CD4-positive, alpha-beta T cell (primary cell): ENCODE data around the gene PODN. TPM values are rescaled to one million over a fixed set of nuclear protein-coding genes. Genes with fewer than 3 reads are reported as not detected.

Experiments used
- ATAC-seq: fragments of 200-7000 bp; cut with Tn5 transposase; one replicate; pipeline ENCODE4 v1.10.0; 2022; ENCODE audit warnings: mild to moderate bottlenecking; ENCODE audit not compliant: poor library complexity
- CTCF ChIA-PET: fragments of 350-600 bp; sonication (Branson Sonifier 250); formaldehyde crosslinking; loops from one replicate; lab custom pipeline; 2021; ENCODE audit warnings: antibody characterized with exemption, inconsistent platforms; lab: Charles Lee
- POLR2A ChIA-PET: fragments of 350-600 bp; sonication (Branson Sonifier 250); formaldehyde crosslinking; loops from one replicate; lab custom pipeline; 2021; ENCODE audit warnings: antibody characterized with exemption, inconsistent platforms; lab: Charles Lee
- DNase-seq, 14 experiments: peaks; one replicate each; pipeline ENCODE4 v3.0.0-alpha.2; 2013 to 2020; ENCODE audit warnings: mixed read lengths in 2 of 14
- H3K27ac ChIP-seq, 2 donors: one replicate each; pipeline versions ENCODE4 v1.5.1 to v1.7.0; 2013; ENCODE audit warnings: low read length in 2 of 2, low read depth in 1 of 2, mild to moderate bottlenecking in 1 of 2
- H3K27me3 ChIP-seq, 2 experiments: 1 replicate in 1 of 2; 2 replicates in 1 of 2; pipeline versions ENCODE4 v1.6.1 to v1.7.0; 2013; ENCODE audit warnings: low read length in 2 of 2, control low read depth in 1 of 2, mild to moderate bottlenecking in 1 of 2, moderate library complexity in 1 of 2; ENCODE audit not compliant: insufficient read depth in 2 of 2, control insufficient read depth in 1 of 2
- H3K36me3 ChIP-seq: one replicate; pipeline ENCODE4 v1.6.1; 2013; ENCODE audit warnings: low read length, control low read depth; ENCODE audit not compliant: insufficient read depth
- H3K4me1 ChIP-seq: one replicate; pipeline ENCODE4 v1.6.1; 2013; ENCODE audit warnings: low read length, control low read depth; ENCODE audit not compliant: insufficient read depth
- H3K4me3 ChIP-seq: one replicate; pipeline ENCODE4 v1.5.1; 2013; ENCODE audit warnings: mild to moderate bottlenecking, low read length, moderate library complexity
- H3K9me3 ChIP-seq, 2 experiments: 1 replicate in 1 of 2; 2 replicates in 1 of 2; pipeline versions ENCODE4 v1.6.1 to v1.7.0; 2013; ENCODE audit warnings: low read length in 2 of 2, mild to moderate bottlenecking in 2 of 2, control low read depth in 1 of 2, moderate library complexity in 1 of 2; ENCODE audit not compliant: control insufficient read depth in 1 of 2, insufficient read depth in 1 of 2
- H3K27ac Mint-ChIP-seq: one replicate; pipeline ENCODE4 v1.8.0; 2020; ENCODE audit warnings: mixed read lengths
- H3K27me3 Mint-ChIP-seq: one replicate; pipeline ENCODE4 v1.8.0; 2021; ENCODE audit warnings: mixed read lengths
- H3K36me3 Mint-ChIP-seq: one replicate; pipeline ENCODE4 v1.8.0; 2021; ENCODE audit warnings: low read depth, mixed read lengths
- H3K4me1 Mint-ChIP-seq: one replicate; pipeline ENCODE4 v1.8.0; 2021; ENCODE audit warnings: low read depth, mixed read lengths
- H3K4me3 Mint-ChIP-seq: one replicate; pipeline ENCODE4 v1.8.0; 2020; ENCODE audit warnings: mild to moderate bottlenecking, mixed read lengths
- H3K9me3 Mint-ChIP-seq: one replicate; pipeline ENCODE4 v1.8.0; 2020; ENCODE audit warnings: mixed read lengths
- CTCF ChIP-seq: fragments of 200-600 bp; IDR thresholded peaks from one replicate; pipeline ENCODE4 v1.8.0; 2022; ENCODE audit warnings: antibody characterized with exemption, mild to moderate bottlenecking
- intact Hi-C, 2 experiments: fragments of 100-400 bp; cut with DNase I in 1 of 2; cut with micrococcal nuclease in 1 of 2; formaldehyde crosslinking; loops; one replicate each; pipeline versions ENCODE4 v1.15.1 to v1.9.0; 2023 to 2025; cut with DNase I, micrococcal nuclease
- total RNA-seq, 174 experiments: library from RNA in 2 of 174; stranded (reverse) in 2 of 174; gene quantifications; one replicate each; pipeline ENCODE4 v1.2.3 and lab custom pipeline; 2021 to 2026

The PODN gene
- total RNA-seq, 2 experiments from 2014 or later = not detected

GRCh38 chr1:53132176-53132575, 70.2 kb downstream of the PODN start:
- ChIA-PET POLR2A (no interaction called here), CTCF (no interaction called here)
- intact Hi-C loops = no loop called here
- H3K4me3 Mint-ChIP-seq = no peak overlapping the region
- Histone ChIP-seq H3K27ac (no peak overlapping the region), H3K4me3 (no peak overlapping the region), H3K4me1 (peaks cover 4% of the 10 kb centered on the region), H3K36me3 (no peaks in the 10 kb centered on the region), H3K9me3 (no peaks in the 10 kb centered on the region), H3K27me3 (no peaks in the 10 kb centered on the region)
- no peaks in the 10 kb centered on the region for H3K36me3 Mint-ChIP-seq
- DNase-seq = no peak
- no peaks in the 10 kb centered on the region for H3K27me3 Mint-ChIP-seq
- no peaks in the 10 kb centered on the region for H3K9me3 Mint-ChIP-seq
- no peak for ATAC-seq
- H3K4me1 Mint-ChIP-seq = no peaks in the 10 kb centered on the region
- H3K27ac Mint-ChIP-seq = no peak overlapping the region
- no peak for TF ChIP-seq CTCF

DNA sequence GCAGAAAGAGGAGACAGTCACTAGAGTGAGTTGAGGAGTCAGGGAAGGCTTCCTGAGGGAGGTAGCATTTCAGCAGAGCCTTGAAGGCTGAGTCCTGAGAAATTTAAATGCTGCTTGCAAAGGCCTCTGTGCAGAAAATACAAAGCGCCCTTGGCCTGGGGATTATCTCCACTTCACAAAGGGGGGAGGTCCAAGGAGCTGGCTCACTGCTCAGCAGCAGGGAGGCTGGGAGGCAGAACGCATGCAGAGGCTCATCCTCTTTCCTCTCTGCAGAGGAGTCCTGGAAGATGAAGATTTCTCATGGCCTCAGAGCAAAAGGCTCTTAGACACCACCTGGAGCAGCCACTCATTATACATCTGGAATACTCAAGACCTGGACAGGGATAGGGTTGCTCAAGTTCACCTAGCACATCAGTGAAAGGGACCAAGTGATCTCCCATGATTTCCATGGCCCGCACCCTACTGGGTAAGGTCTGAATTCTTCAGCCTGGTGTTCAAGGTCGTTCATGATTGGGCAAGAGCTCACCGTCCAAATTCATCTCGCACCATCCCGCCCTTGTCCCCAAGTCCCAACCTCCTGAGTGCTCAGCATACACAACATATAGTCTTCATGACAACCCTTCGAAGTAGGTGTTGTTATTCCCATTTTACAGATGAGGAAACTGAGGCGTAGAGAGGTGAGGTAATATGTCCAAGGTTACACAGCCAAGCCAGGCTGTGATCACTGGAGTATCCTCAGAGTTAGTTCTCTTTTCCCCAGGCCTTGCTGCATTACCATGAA, 71.4 kb downstream of the PODN start:
- no peak overlapping the region for H3K4me3 Mint-ChIP-seq
- no peaks in the 10 kb centered on the region for H3K4me1 Mint-ChIP-seq
- ChIA-PET CTCF (no interaction called here), POLR2A (interaction anchor here (0.6 kb wide), 1 partner anchor 929 kb away, joined by 3 read pairs; no protein-coding TSS in a partner anchor)
- H3K27me3 Mint-ChIP-seq = no peaks in the 10 kb centered on the region
- DNase-seq (no peak), ATAC-seq (no peak)
- no peaks in the 10 kb centered on the region for H3K36me3 Mint-ChIP-seq
- peaks cover 4% of the 10 kb centered on the region for H3K4me1 ChIP-seq
- no peak for TF ChIP-seq CTCF
- H3K9me3 ChIP-seq = no peaks in the 10 kb centered on the region
- intact Hi-C loops = no loop called here
- H3K27ac ChIP-seq = no peak overlapping the region
- H3K27me3 ChIP-seq = no peaks in the 10 kb centered on the region
- no peak overlapping the region for H3K27ac Mint-ChIP-seq
- no peak overlapping the region for H3K4me3 ChIP-seq
- H3K36me3 ChIP-seq = no peaks in the 10 kb centered on the region
- peaks cover 7% of the 10 kb centered on the region for H3K9me3 Mint-ChIP-seq

- intact Hi-C loops = no loop called here
- TF ChIP-seq CTCF = no peak
- no peaks in the 10 kb centered on the region for H3K27me3 ChIP-seq
- H3K4me3 ChIP-seq = no peak overlapping the region
- no peaks in the 10 kb centered on the region for H3K4me1 Mint-ChIP-seq
- H3K9me3 Mint-ChIP-seq = peaks cover 7% of the 10 kb centered on the region
- H3K27ac ChIP-seq = no peak overlapping the region
- no peak overlapping the region for H3K4me3 Mint-ChIP-seq
- H3K4me1 ChIP-seq = peaks cover 4% of the 10 kb centered on the region
- no peaks in the 10 kb centered on the region for H3K9me3 ChIP-seq
- DNase-seq = no peak
- ATAC-seq = no peak
- H3K27ac Mint-ChIP-seq = no peak overlapping the region
- ChIA-PET POLR2A (no interaction called here), CTCF (no interaction called here)
- H3K27me3 Mint-ChIP-seq = no peaks in the 10 kb centered on the region
- H3K36me3 ChIP-seq = no peaks in the 10 kb centered on the region
- no peaks in the 10 kb centered on the region for H3K36me3 Mint-ChIP-seq
These were observed 72.1 kb downstream of the PODN start for GRCh38 chr1:53134042-53134485.

Other genes starting within 250 kb of the PODN start
- under 1 TPM; 0.11 to 0.16 TPM for gene ZYG11A, start 219.5 kb upstream of the PODN start, total RNA-seq
- gene ECHDC2, start 140.5 kb upstream of the PODN start, total RNA-seq = 100 to 1,000 TPM; 121 to 140 TPM
- gene SCP2, start 134.9 kb upstream of the PODN start, total RNA-seq = 10 to 100 TPM; 22.7 to 27.0 TPM
- not detected for gene SLC1A7, start 80.4 kb downstream of the PODN start, total RNA-seq
- gene CPT2, start 134.6 kb downstream of the PODN start, total RNA-seq = 10 to 100 TPM; 10.6 to 12.0 TPM
- 10 to 100 TPM; 28.8 to 28.9 TPM for gene CZIB, start 158.4 kb downstream of the PODN start, total RNA-seq
- 10 to 100 TPM; 59.1 to 65.2 TPM for gene MAGOH, start 176.3 kb downstream of the PODN start, total RNA-seq